IgD-negative memory B cell (primary cell): ENCODE data around the gene CUL7. TPM values are rescaled to one million over a fixed set of nuclear protein-coding genes. Genes with fewer than 3 reads are reported as not detected.

ENCODE experiments used
- H3K27ac Mint-ChIP-seq, 3 donors: one replicate each; pipeline ENCODE4 v1.8.0; 2020 to 2022; ENCODE audit warnings: mild to moderate bottlenecking in 3 of 3, mixed read lengths in 3 of 3, moderate library complexity in 1 of 3
- H3K27me3 Mint-ChIP-seq: one replicate; pipeline ENCODE4 v1.8.0; 2021; ENCODE audit warnings: mixed read lengths
- H3K36me3 Mint-ChIP-seq: one replicate; pipeline ENCODE4 v1.8.0; 2020; ENCODE audit warnings: mild to moderate bottlenecking, mixed read lengths
- H3K4me1 Mint-ChIP-seq, 3 donors: one replicate each; pipeline ENCODE4 v1.8.0; 2020 to 2022; ENCODE audit warnings: mixed read lengths in 3 of 3, mild to moderate bottlenecking in 1 of 3
- H3K4me3 Mint-ChIP-seq, 4 donors: one replicate each; pipeline ENCODE4 v1.8.0; 2020 to 2022; ENCODE audit warnings: mild to moderate bottlenecking in 4 of 4, mixed read lengths in 4 of 4, moderate library complexity in 3 of 4
- H3K9me3 Mint-ChIP-seq, 3 donors: one replicate each; pipeline ENCODE4 v1.8.0; 2020 to 2021; ENCODE audit warnings: mixed read lengths in 3 of 3, mild to moderate bottlenecking in 1 of 3
- polyA plus RNA-seq: library from polyadenylated mRNA; unstranded; fragments of 300-500 nt; fragmentation: Illumina TruSeq; gene quantifications from one replicate; pipeline ENCODE4 v1.2.3, GENCODE V29; 2021

Gene CUL7
- polyA plus RNA-seq, 1 donor from 2014 or later, result 5.3 TPM

- Mint-ChIP-seq H3K36me3 (peaks cover 2% of the 10 kb centered on the region), H3K4me3 (peak overlapping the region; percentile 89 to 95 (median 94)), H3K27ac (peak overlapping the region in 2 of 3 donors; percentile 8 to 81), H3K27me3 (no peaks in the 10 kb centered on the region), H3K9me3 (no peaks in the 10 kb centered on the region), H3K4me1 (peaks cover 0 to 17% (median 7%) of the 10 kb centered on the region in 3 donors)
These were observed 32.8 kb downstream of the CUL7 start for GRCh38 chr6:43020847-43021246.

DNA sequence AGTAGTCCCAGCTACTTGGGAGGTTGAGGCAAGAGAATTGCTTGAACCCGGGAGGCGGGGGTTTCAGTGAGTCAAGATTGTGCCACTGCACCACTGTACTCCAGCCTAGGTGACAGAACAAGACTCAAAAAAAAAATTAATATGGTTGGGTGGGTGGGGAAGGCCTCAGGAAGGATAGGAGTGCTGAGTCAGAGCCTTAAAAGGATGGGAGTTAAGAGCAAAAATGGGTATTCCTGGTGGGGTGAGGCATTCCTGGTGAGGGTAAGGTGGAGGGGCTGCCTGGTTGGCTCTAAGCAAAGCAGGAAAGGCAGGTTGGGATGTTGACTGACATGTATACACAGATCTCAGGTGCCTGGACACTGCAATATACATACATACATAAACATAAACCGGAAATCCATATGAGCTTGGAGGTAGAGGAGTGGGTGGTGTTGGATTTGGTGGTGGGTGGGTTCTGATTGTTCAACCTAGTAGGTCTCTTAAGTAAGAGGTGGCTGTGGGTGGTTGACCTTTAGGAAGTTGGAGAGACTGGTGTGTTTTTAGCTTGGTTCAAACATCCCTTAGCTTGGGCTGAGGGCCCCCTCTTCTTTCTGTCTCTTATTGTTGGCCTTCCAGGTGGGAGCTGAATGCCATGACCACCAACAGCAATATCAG, 33.5 kb downstream of the CUL7 start:
- no peaks in the 10 kb centered on the region for H3K9me3 Mint-ChIP-seq
- H3K4me3 Mint-ChIP-seq, result peak overlapping the region; percentile 66 to 89 (median 84)
- H3K4me1 Mint-ChIP-seq, result peaks cover 0 to 18% (median 7%) of the 10 kb centered on the region in 3 donors
- peaks cover 2% of the 10 kb centered on the region for H3K36me3 Mint-ChIP-seq
- H3K27me3 Mint-ChIP-seq, result no peaks in the 10 kb centered on the region
- H3K27ac Mint-ChIP-seq, result peak overlapping the region in 1 of 3 donors; percentile 8

DNA sequence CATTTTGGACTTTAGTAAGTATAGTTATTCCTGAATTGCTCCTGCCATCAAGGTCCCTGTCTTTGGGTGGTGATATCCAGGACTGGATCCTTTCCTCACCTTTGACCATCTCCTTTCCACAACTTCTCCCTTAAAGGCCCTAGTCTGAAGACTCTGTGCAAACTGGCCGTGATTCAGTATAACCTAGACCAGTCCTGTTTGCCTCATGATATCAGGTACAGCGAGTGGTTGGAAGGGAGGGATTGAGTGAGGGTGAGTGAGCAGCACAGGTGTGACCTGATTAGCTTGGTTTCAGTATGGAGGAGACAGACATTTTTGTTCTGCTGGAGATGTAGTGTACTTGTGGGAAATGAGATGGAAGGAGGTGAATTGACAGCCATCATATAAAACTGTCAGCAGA, 34.5 kb downstream of the CUL7 start:
- Mint-ChIP-seq H3K27ac (no peak overlapping the region), H3K4me1 (peaks cover 5 to 22% (median 12%) of the 10 kb centered on the region in 3 donors), H3K36me3 (peaks cover 2% of the 10 kb centered on the region)

DNA sequence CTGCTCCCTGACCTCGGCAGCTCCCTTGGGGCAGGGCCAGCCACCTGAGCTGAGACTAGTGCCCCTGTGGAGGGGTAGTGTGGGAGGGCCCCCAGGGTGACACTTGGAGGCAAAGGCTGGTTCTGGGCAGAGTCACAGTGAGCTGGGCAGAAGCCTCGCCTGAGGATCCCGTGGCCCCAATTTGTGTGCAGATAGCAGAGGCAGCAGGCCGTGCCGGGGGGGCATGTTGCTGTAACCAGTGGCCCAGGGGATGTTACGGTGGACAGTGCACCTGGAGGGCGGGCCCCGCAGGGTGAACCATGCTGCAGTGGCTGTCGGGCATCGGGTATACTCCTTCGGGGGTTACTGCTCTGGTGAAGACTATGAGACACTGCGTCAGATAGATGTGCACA, 36.7 kb downstream of the CUL7 start:
- Mint-ChIP-seq H3K4me1 (peaks cover 17 to 39% (median 28%) of the 10 kb centered on the region in 3 donors), H3K27me3 (no peaks in the 10 kb centered on the region)

More for the DNA sequence above, 34.5 kb downstream of the CUL7 start:
- no peaks in the 10 kb centered on the region for H3K27me3 Mint-ChIP-seq
- H3K4me3 Mint-ChIP-seq, result peak overlapping the region in 2 of 4 donors; percentile 44 to 89
- no peaks in the 10 kb centered on the region for H3K9me3 Mint-ChIP-seq

GRCh38 chr6:43016176-43016942, 37.3 kb downstream of the CUL7 start:
- Mint-ChIP-seq H3K36me3 (peaks cover 2% of the 10 kb centered on the region), H3K27ac (peak overlapping the region in 1 of 3 donors; percentile 14), H3K27me3 (no peaks in the 10 kb centered on the region), H3K9me3 (no peaks in the 10 kb centered on the region), H3K4me3 (peak overlapping the region; percentile 52 to 73 (median 62)), H3K4me1 (peaks cover 17 to 37% (median 29%) of the 10 kb centered on the region in 3 donors)

More for the DNA sequence above, 36.7 kb downstream of the CUL7 start:
- H3K4me3 Mint-ChIP-seq, result peak overlapping the region in 1 of 4 donors; percentile 37
- no peaks in the 10 kb centered on the region for H3K9me3 Mint-ChIP-seq
- peaks cover 2% of the 10 kb centered on the region for H3K36me3 Mint-ChIP-seq
- peak overlapping the region in 1 of 3 donors; percentile 73 for H3K27ac Mint-ChIP-seq

DNA sequence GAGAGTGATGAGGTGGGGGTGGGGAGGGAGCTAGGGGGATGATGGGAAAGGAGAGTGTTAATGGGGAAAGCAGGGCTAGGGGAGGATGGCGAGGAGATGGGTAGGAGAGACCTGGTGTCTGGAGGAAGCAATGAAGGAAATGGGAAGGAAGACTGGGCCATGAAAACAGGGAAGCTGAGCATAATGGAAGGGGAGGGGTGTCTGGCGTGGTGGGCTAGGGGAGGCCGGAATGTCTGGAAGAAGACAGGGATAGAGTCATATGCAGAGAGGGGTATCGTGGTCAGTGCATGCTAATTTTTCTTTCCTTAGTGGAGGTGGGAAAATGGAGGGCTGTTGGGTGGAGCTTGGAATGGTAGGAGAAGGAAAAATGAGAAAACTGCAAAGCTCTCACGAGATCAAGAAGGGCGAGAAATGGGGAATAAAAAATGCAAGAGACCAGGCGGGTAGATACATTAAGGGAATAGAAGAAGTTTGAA, 39.2 kb downstream of the CUL7 start:
- Mint-ChIP-seq H3K27ac (peak overlapping the region; percentile 34 to 80 (median 60)), H3K36me3 (peaks cover 2% of the 10 kb centered on the region), H3K9me3 (no peaks in the 10 kb centered on the region), H3K4me3 (peak overlapping the region; percentile 82 to 95 (median 92)), H3K4me1 (peaks cover 17 to 37% (median 32%) of the 10 kb centered on the region in 3 donors), H3K27me3 (no peaks in the 10 kb centered on the region)

- Mint-ChIP-seq H3K9me3 (no peaks in the 10 kb centered on the region), H3K27ac (peak within 1 kb of the TSS; percentile 37 to 94 (median 60)), H3K4me1 (peaks cover 17 to 37% (median 35%) of the 10 kb centered on the region in 3 donors), H3K4me3 (peak within 1 kb of the TSS; percentile 82 to 95 (median 92)), H3K36me3 (peaks cover 2% of the 10 kb centered on the region), H3K27me3 (no peaks in the 10 kb centered on the region)
These were observed 39.7 kb downstream of the CUL7 start, which contains the start of the genes KLHDC3 and MEA1 for GRCh38 chr6:43013843-43014433. Gene KLHDC3 (plus strand): TSS chr6:43014249. CDS start chr6:43017193, 2,944 bp downstream. Gene MEA1 (minus strand): TSS chr6:43013946. CDS start chr6:43013813, 133 bp downstream.

- no peaks in the 10 kb centered on the region for H3K27me3 Mint-ChIP-seq
- peak overlapping the region; percentile 82 to 95 (median 92) for H3K4me3 Mint-ChIP-seq
- peaks cover 22 to 44% (median 38%) of the 10 kb centered on the region in 3 donors for H3K4me1 Mint-ChIP-seq
- peak overlapping the region; percentile 37 to 94 (median 60) for H3K27ac Mint-ChIP-seq
- peaks cover 2% of the 10 kb centered on the region for H3K36me3 Mint-ChIP-seq
- H3K9me3 Mint-ChIP-seq, result no peaks in the 10 kb centered on the region
These were observed 40.4 kb downstream of the CUL7 start for GRCh38 chr6:43013097-43013842.

DNA sequence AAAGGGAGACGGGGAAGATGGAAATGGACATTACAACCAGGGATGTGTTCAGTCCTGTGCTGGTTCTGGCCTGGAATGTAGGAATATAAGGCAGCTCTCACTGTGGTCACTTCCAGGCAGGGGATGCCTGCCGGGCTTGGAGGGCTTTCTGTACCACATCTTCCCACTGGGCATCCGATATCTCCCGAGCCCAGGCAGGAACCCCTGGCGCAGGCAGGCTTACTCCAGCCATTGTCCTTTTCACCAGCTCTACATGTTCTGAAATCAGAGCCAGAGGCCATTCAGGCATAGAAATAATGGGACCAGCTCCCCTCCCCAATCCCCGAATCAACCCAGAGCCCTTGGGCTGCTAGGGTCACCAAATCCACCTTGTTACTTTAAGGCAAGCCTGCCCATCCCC, 41.3 kb downstream of the CUL7 start:
- H3K27ac Mint-ChIP-seq, result peak overlapping the region in 2 of 3 donors; percentile 25 to 60
- H3K4me1 Mint-ChIP-seq, result peaks cover 24 to 47% (median 39%) of the 10 kb centered on the region in 3 donors
- peak overlapping the region; percentile 55 to 87 (median 84) for H3K4me3 Mint-ChIP-seq
- H3K9me3 Mint-ChIP-seq, result no peaks in the 10 kb centered on the region
- peaks cover 2% of the 10 kb centered on the region for H3K36me3 Mint-ChIP-seq
- no peaks in the 10 kb centered on the region for H3K27me3 Mint-ChIP-seq

GRCh38 chr6:43011207-43011606, 42.4 kb downstream of the CUL7 start:
- H3K36me3 Mint-ChIP-seq, result no peaks in the 10 kb centered on the region
- peak overlapping the region in 1 of 3 donors; percentile 64 for H3K27ac Mint-ChIP-seq
- H3K4me1 Mint-ChIP-seq, result peaks cover 24 to 43% (median 39%) of the 10 kb centered on the region in 3 donors
- no peaks in the 10 kb centered on the region for H3K27me3 Mint-ChIP-seq
- H3K9me3 Mint-ChIP-seq, result no peaks in the 10 kb centered on the region
- peak overlapping the region in 1 of 4 donors; percentile 55 for H3K4me3 Mint-ChIP-seq

DNA sequence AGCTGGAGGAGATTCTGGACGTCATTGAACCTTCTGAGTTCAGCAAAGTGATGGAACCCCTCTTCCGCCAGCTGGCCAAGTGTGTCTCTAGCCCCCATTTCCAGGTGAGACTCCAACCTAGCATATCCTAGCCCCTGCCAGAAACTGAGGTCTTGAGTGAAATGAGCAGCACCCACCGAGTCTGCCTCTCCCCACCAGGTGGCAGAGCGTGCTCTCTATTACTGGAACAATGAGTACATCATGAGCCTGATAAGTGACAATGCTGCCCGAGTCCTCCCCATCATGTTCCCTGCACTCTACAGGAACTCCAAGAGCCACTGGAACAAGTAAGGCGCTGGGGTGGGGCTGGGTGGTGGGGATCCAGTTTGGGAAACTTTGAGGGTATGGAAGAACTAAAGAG, 44.5 kb downstream of the CUL7 start:
- no peaks in the 10 kb centered on the region for H3K36me3 Mint-ChIP-seq

GRCh38 chr6:43007126-43007525, 46.5 kb downstream of the CUL7 start:
- peak overlapping the region in 1 of 3 donors; percentile 53 for H3K27ac Mint-ChIP-seq
- no peaks in the 10 kb centered on the region for H3K27me3 Mint-ChIP-seq
- no peaks in the 10 kb centered on the region for H3K9me3 Mint-ChIP-seq
- H3K4me1 Mint-ChIP-seq, result peaks cover 7 to 16% (median 15%) of the 10 kb centered on the region in 3 donors
- no peak overlapping the region for H3K4me3 Mint-ChIP-seq
- H3K36me3 Mint-ChIP-seq, result no peaks in the 10 kb centered on the region

More for the DNA sequence above, 44.5 kb downstream of the CUL7 start:
- Mint-ChIP-seq H3K9me3 (no peaks in the 10 kb centered on the region), H3K27ac (peak overlapping the region in 2 of 3 donors; percentile 12 to 56), H3K27me3 (no peaks in the 10 kb centered on the region), H3K4me3 (peak overlapping the region in 1 of 4 donors; percentile 57), H3K4me1 (peaks cover 19 to 33% (median 30%) of the 10 kb centered on the region in 3 donors)

- no peak overlapping the region for H3K4me3 Mint-ChIP-seq
- no peaks in the 10 kb centered on the region for H3K9me3 Mint-ChIP-seq
- no peaks in the 10 kb centered on the region for H3K36me3 Mint-ChIP-seq
- H3K27ac Mint-ChIP-seq, result no peak overlapping the region
- H3K4me1 Mint-ChIP-seq, result peaks cover 7 to 16% (median 9%) of the 10 kb centered on the region in 3 donors
- H3K27me3 Mint-ChIP-seq, result no peaks in the 10 kb centered on the region
These were observed 47.4 kb downstream of the CUL7 start for GRCh38 chr6:43006251-43006650.

- H3K4me3 Mint-ChIP-seq, result no peak overlapping the region
- H3K36me3 Mint-ChIP-seq, result no peaks in the 10 kb centered on the region
- H3K9me3 Mint-ChIP-seq, result no peaks in the 10 kb centered on the region
- H3K4me1 Mint-ChIP-seq, result peaks cover 7 to 16% (median 7%) of the 10 kb centered on the region in 3 donors
- no peak overlapping the region for H3K27ac Mint-ChIP-seq
- H3K27me3 Mint-ChIP-seq, result no peaks in the 10 kb centered on the region
These were observed 47.8 kb downstream of the CUL7 start for GRCh38 chr6:43005844-43006243.
